Measurements from ENCODE around the gene DDIAS.

GRCh38 chr11:82901165-82901921, at the start of gene DDIAS:
- TF ChIP-seq, protein P1, sequence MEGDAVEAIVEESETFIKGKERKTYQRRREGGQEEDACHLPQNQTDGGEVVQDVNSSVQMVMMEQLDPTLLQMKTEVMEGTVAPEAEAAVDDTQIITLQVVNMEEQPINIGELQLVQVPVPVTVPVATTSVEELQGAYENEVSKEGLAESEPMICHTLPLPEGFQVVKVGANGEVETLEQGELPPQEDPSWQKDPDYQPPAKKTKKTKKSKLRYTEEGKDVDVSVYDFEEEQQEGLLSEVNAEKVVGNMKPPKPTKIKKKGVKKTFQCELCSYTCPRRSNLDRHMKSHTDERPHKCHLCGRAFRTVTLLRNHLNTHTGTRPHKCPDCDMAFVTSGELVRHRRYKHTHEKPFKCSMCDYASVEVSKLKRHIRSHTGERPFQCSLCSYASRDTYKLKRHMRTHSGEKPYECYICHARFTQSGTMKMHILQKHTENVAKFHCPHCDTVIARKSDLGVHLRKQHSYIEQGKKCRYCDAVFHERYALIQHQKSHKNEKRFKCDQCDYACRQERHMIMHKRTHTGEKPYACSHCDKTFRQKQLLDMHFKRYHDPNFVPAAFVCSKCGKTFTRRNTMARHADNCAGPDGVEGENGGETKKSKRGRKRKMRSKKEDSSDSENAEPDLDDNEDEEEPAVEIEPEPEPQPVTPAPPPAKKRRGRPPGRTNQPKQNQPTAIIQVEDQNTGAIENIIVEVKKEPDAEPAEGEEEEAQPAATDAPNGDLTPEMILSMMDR (IDR thresholded peaks at IDR 0.05) = no peak
- TF ChIP-seq POLR2A (IDR thresholded peaks at IDR 0.05) = peak; percentile 77
- TF ChIP-seq POLR2AphosphoS5 (IDR thresholded peaks at IDR 0.05) = peak; percentile 83 to 84 (median 84)

All from breast epithelium (tissue), 3 donors.